DOHH2 (cell line): ENCODE data around the gene NDRG2.
"Not testable (repeated sequence)": the region's sequence is repeated elsewhere in the genome, so short reads cannot be mapped to it uniquely, and the experiment has no call there.

Experiments used
- EZH2phosphoT487 ChIP-seq: fragments of 200-600 bp; sonication (generic); IDR thresholded peaks from 2 replicates; pipeline ENCODE4 v1.6.1; 2017; ENCODE audit warnings: borderline replicate concordance, mild to moderate bottlenecking, antibody characterized with exemption, low read length, moderate library complexity, mixed read lengths
- TF ChIP-seq, protein P1 (sequence below): fragments of 200-600 bp; sonication (generic); IDR thresholded peaks from one replicate; pipeline ENCODE4 v1.5.1; 2014; ENCODE audit warnings: antibody characterized with exemption, mild to moderate bottlenecking, low read depth, low read length; ENCODE audit not compliant: poor library complexity, severe bottlenecking

- TF ChIP-seq, protein P1, sequence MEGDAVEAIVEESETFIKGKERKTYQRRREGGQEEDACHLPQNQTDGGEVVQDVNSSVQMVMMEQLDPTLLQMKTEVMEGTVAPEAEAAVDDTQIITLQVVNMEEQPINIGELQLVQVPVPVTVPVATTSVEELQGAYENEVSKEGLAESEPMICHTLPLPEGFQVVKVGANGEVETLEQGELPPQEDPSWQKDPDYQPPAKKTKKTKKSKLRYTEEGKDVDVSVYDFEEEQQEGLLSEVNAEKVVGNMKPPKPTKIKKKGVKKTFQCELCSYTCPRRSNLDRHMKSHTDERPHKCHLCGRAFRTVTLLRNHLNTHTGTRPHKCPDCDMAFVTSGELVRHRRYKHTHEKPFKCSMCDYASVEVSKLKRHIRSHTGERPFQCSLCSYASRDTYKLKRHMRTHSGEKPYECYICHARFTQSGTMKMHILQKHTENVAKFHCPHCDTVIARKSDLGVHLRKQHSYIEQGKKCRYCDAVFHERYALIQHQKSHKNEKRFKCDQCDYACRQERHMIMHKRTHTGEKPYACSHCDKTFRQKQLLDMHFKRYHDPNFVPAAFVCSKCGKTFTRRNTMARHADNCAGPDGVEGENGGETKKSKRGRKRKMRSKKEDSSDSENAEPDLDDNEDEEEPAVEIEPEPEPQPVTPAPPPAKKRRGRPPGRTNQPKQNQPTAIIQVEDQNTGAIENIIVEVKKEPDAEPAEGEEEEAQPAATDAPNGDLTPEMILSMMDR: not testable (repeated sequence)
- TF ChIP-seq EZH2phosphoT487: not testable (repeated sequence)
Measured at GRCh38 chr14:21009721-21010120, 15.1 kb downstream of the NDRG2 start.
